Neuronal stem cell (in vitro differentiated cells): ENCODE results near the gene TMEM198.

Experiments used
- DNase-seq: peaks from one replicate; pipeline ENCODE4 v3.0.0-alpha.2; 2013; ENCODE audit warnings: low spot score
- H2AFZ ChIP-seq: one replicate; pipeline ENCODE4 v1.6.1; 2013; ENCODE audit warnings: mild to moderate bottlenecking, low read length, inconsistent platforms
- H2AK5ac ChIP-seq: 2 replicates; pipeline ENCODE4 v1.6.1; 2013; ENCODE audit warnings: low read depth, mild to moderate bottlenecking, inconsistent platforms, low read length, moderate library complexity, mixed read lengths
- H2BK120ac ChIP-seq: 2 replicates; pipeline ENCODE4 v1.6.1; 2013; ENCODE audit warnings: low read depth, mild to moderate bottlenecking, inconsistent platforms, low read length, moderate library complexity, mixed read lengths
- H2BK12ac ChIP-seq: one replicate; pipeline ENCODE4 v1.6.1; 2013; ENCODE audit warnings: low read length, inconsistent platforms
- H2BK15ac ChIP-seq: 2 replicates; pipeline ENCODE4 v1.6.1; 2013; ENCODE audit warnings: mild to moderate bottlenecking, low read length, inconsistent platforms, mixed read lengths
- H2BK5ac ChIP-seq: one replicate; pipeline ENCODE4 v1.6.1; 2013; ENCODE audit warnings: inconsistent platforms, mild to moderate bottlenecking, low read length, moderate library complexity
- H3K14ac ChIP-seq: one replicate; pipeline ENCODE4 v1.6.1; 2013; ENCODE audit warnings: low read length, inconsistent platforms
- H3K18ac ChIP-seq: 2 replicates; pipeline ENCODE4 v1.6.1; 2013; ENCODE audit warnings: low read length, inconsistent platforms
- H3K23ac ChIP-seq: 2 replicates; pipeline ENCODE4 v1.6.1; 2013; ENCODE audit warnings: low read depth, mild to moderate bottlenecking, mixed read lengths, low read length, inconsistent platforms; ENCODE audit not compliant: poor library complexity
- H3K27ac ChIP-seq: replicated peaks from 3 replicates; pipeline ENCODE4 v1.5.1; 2013; ENCODE audit warnings: low read length, inconsistent platforms
- H3K27me3 ChIP-seq, 3 experiments: 2 replicates each; pipeline ENCODE4 v1.6.1; 2013; ENCODE audit warnings: low read length in 3 of 3, mild to moderate bottlenecking in 2 of 3, inconsistent platforms in 1 of 3, low read depth in 1 of 3, mixed read lengths in 1 of 3, moderate library complexity in 1 of 3; ENCODE audit not compliant: control insufficient read depth in 3 of 3, insufficient read depth in 3 of 3
- H3K36me3 ChIP-seq, 2 donors: replicated peaks in 1 of 2; 2 replicates each; pipeline ENCODE4 v1.6.1; 2013; ENCODE audit warnings: low read length in 2 of 2; ENCODE audit not compliant: control insufficient read depth in 2 of 2, insufficient read depth in 2 of 2
- H3K4ac ChIP-seq: 2 replicates; pipeline ENCODE4 v1.6.1; 2013; ENCODE audit warnings: inconsistent platforms, mild to moderate bottlenecking, low read length, moderate library complexity
- H3K4me1 ChIP-seq, 2 donors: 1 replicate in 1 of 2; 2 replicates in 1 of 2; pipeline ENCODE4 v1.6.1; 2013; ENCODE audit warnings: low read length in 2 of 2, low read depth in 1 of 2; ENCODE audit not compliant: control insufficient read depth in 2 of 2, insufficient read depth in 1 of 2
- H3K4me2 ChIP-seq: one replicate; pipeline ENCODE4 v1.6.1; 2013; ENCODE audit warnings: mild to moderate bottlenecking, low read length, inconsistent platforms; ENCODE audit not compliant: insufficient read depth, poor library complexity, severe bottlenecking
- H3K4me3 ChIP-seq, 2 donors: 2 replicates each; pipeline ENCODE4 v1.5.1; 2013; ENCODE audit warnings: low read length in 2 of 2, mild to moderate bottlenecking in 2 of 2, inconsistent platforms in 1 of 2, moderate library complexity in 1 of 2
- H3K79me1 ChIP-seq: one replicate; pipeline ENCODE4 v1.6.1; 2013; ENCODE audit warnings: low read depth, mild to moderate bottlenecking, inconsistent platforms, low read length, moderate library complexity
- H3K9ac ChIP-seq: one replicate; pipeline ENCODE4 v1.6.1; 2013; ENCODE audit warnings: mild to moderate bottlenecking, low read depth, low read length, inconsistent platforms; ENCODE audit not compliant: poor library complexity
- H3K9me3 ChIP-seq, 2 donors: replicated peaks in 1 of 2; 2 replicates each; pipeline versions ENCODE3 to v1.6.1; 2013; ENCODE audit warnings: low read length in 2 of 2, mild to moderate bottlenecking in 2 of 2, inconsistent platforms in 1 of 2, low read depth in 1 of 2, mixed read lengths in 1 of 2, moderate library complexity in 1 of 2; ENCODE audit not compliant: control insufficient read depth in 2 of 2, insufficient read depth in 1 of 2
- H4K8ac ChIP-seq: one replicate; pipeline ENCODE4 v1.6.1; 2013; ENCODE audit warnings: low read depth, mild to moderate bottlenecking, inconsistent platforms, low read length, moderate library complexity
- H4K91ac ChIP-seq: one replicate; pipeline ENCODE4 v1.6.1; 2013; ENCODE audit warnings: low read length, low read depth, mild to moderate bottlenecking, inconsistent platforms; ENCODE audit not compliant: poor library complexity
- WGBS, 2 donors: extraction: QIAGEN DNeasy Blood & Tissue Kit; methylation state at CpG; one replicate each; pipeline ENCODE4 v1.1.7; 2013; ENCODE audit warnings: missing lambda C conversion rate in 2 of 2, mixed read lengths in 1 of 2; ENCODE audit not compliant: insufficient read length in 2 of 2, insufficient replicate concordance in 1 of 2; ENCODE audit errors: extremely low coverage in 2 of 2; 5-methylcytosine and 5-hydroxymethylcytosine counted together

Gene TMEM198

GRCh38 chr2:219517954-219518778, 25.7 kb upstream of the TMEM198 start:
- no peak overlapping the region for H3K4me3 ChIP-seq
- H2BK5ac ChIP-seq, result no peak overlapping the region
- H3K4me1 ChIP-seq, result peaks cover 28 to 30% of the 10 kb centered on the region in 2 donors
- H2BK15ac ChIP-seq, result no peak overlapping the region
- DNase-seq, result no peak
- H3K14ac ChIP-seq, result no peak overlapping the region
- no peak overlapping the region for H3K18ac ChIP-seq
- H4K91ac ChIP-seq, result no peak overlapping the region
- no peak overlapping the region for H2AFZ ChIP-seq
- peak overlapping the region; percentile 16 for H3K23ac ChIP-seq
- no CpG with 5 or more reads among the region's 10 CpGs for WGBS, 2 donors
- peaks cover under 1 to 81% (median 37%) of the 10 kb centered on the region in 3 experiments for H3K27me3 ChIP-seq
- no peak overlapping the region for H3K4ac ChIP-seq
- H3K9ac ChIP-seq, result no peak overlapping the region
- no peak overlapping the region for H3K4me2 ChIP-seq
- no peak overlapping the region for H4K8ac ChIP-seq
- H2BK12ac ChIP-seq, result no peak overlapping the region
- no peaks in the 10 kb centered on the region for H3K36me3 ChIP-seq
- no peaks in the 10 kb centered on the region for H3K9me3 ChIP-seq
- H3K27ac ChIP-seq, result no peak overlapping the region
- H3K79me1 ChIP-seq, result no peaks in the 10 kb centered on the region
- no peak overlapping the region for H2BK120ac ChIP-seq
- H2AK5ac ChIP-seq, result no peak overlapping the region

DNA sequence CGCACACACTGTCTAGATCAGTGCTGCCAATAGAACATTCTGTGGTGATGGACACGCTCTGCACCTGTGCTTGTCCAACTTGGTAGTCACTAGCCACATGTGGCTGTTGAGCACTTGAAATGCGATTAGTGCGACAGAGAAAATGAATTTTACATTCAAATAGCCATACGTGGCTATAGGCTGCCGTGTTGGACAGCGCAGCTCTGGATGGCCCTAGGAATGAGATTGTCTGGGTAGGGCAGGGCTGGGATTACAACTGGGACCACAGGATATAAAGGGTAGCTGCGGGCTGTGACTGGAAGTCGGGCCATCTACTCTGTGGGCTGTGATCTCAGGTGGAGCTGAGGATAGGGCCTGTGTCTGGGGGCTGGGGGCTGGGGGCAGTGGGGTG, 24.3 kb upstream of the TMEM198 start:
- Histone ChIP-seq H2BK5ac (no peak overlapping the region), H3K79me1 (no peaks in the 10 kb centered on the region), H3K4ac (no peak overlapping the region), H2BK120ac (no peak overlapping the region), H3K36me3 (no peaks in the 10 kb centered on the region), H3K4me1 (peaks cover 22% of the 10 kb centered on the region in 2 donors), H3K9me3 (no peaks in the 10 kb centered on the region), H2BK12ac (no peak overlapping the region), H3K27ac (no peak overlapping the region), H3K4me3 (no peak overlapping the region), H3K4me2 (no peak overlapping the region), H3K18ac (no peak overlapping the region), H2AK5ac (no peak overlapping the region), H3K9ac (peak overlapping the region; percentile 47), H4K8ac (no peak overlapping the region), H2BK15ac (no peak overlapping the region), H3K14ac (no peak overlapping the region), H3K27me3 (peaks cover 4 to 81% (median 37%) of the 10 kb centered on the region in 3 experiments), H3K23ac (no peak overlapping the region), H2AFZ (no peak overlapping the region), H4K91ac (no peak overlapping the region)
- DNase-seq, result no peak
- WGBS, 2 donors, result no CpG with 5 or more reads among the region's 9 CpGs

GRCh38 chr2:219520079-219520478, 23.7 kb upstream of the TMEM198 start:
- no peak for DNase-seq
- no peaks in the 10 kb centered on the region for H3K79me1 ChIP-seq
- no peak overlapping the region for H2BK15ac ChIP-seq
- H3K27me3 ChIP-seq, result peaks cover 4 to 81% (median 35%) of the 10 kb centered on the region in 3 experiments
- H3K14ac ChIP-seq, result no peak overlapping the region
- H4K8ac ChIP-seq, result no peak overlapping the region
- no peak overlapping the region for H3K4ac ChIP-seq
- no peak overlapping the region for H4K91ac ChIP-seq
- no peak overlapping the region for H3K27ac ChIP-seq
- H2BK12ac ChIP-seq, result no peak overlapping the region
- H3K23ac ChIP-seq, result no peak overlapping the region
- peaks cover 20 to 22% of the 10 kb centered on the region in 2 donors for H3K4me1 ChIP-seq
- H2BK5ac ChIP-seq, result no peak overlapping the region
- WGBS, 2 donors, result no CpG with 5 or more reads among the region's 8 CpGs
- H2AK5ac ChIP-seq, result peak overlapping the region; percentile 90
- H3K18ac ChIP-seq, result peak overlapping the region; percentile 20
- no peak overlapping the region for H3K9ac ChIP-seq
- H3K9me3 ChIP-seq, result no peaks in the 10 kb centered on the region
- H3K36me3 ChIP-seq, result no peaks in the 10 kb centered on the region
- H3K4me2 ChIP-seq, result no peak overlapping the region
- H2BK120ac ChIP-seq, result no peak overlapping the region
- H3K4me3 ChIP-seq, result no peak overlapping the region
- H2AFZ ChIP-seq, result no peak overlapping the region

DNA sequence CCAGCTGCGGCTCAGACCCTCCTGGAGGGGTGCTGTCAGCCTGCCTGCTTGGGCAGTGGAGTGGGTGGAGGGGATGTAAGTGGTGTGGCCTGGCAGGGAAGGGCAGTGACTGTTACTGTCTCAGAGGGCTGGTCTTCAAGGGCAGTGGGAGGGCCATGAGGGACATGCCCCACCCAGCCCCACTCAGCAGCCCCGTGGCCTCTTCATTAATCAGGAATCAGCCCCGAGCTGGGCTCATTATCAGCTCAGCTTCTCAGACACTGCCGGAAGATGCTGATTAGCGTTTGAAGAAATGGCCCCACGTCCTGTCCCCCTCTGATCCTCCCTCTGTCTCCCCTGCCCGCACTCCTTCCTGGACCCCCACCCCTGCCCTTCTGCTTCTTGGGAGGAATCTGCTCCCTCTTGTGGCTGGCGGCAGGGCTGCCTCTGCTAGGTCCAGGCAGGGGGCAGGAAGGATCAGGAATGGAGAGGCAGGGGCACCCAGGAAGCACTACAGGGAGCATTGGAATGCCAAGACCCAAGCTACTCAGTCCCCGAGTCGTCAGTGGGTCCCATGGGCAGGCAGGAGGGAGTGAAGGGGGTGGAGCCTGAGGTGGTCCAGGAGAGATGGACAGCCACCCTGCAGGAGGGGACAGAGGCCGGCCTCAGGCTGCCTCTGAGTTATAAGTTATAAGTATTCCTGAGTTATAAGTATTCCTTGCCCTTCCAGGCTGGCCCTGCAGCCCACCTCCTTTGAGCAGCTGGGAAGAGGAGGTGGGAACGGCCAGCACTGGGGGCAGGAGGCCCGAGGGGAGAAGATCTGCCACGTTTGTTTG, 22.6 kb upstream of the TMEM198 start:
- H3K4ac ChIP-seq, result no peak overlapping the region
- H2BK120ac ChIP-seq, result no peak overlapping the region
- peak overlapping the region; percentile 62 for H2AFZ ChIP-seq
- peak overlapping the region; percentile 20 for H2BK15ac ChIP-seq
- H3K14ac ChIP-seq, result peak overlapping the region; percentile 61
- no peak overlapping the region for H4K91ac ChIP-seq
- H3K27me3 ChIP-seq, result peaks cover 4 to 74% (median 30%) of the 10 kb centered on the region in 3 experiments
- whole genome bisulfite sequencing, 2 donors, result no CpG with 5 or more reads among the region's 14 CpGs
- no peak overlapping the region for H2BK12ac ChIP-seq
- H3K4me3 ChIP-seq, result no peak overlapping the region
- H3K18ac ChIP-seq, result peak overlapping the region; percentile 89
- H4K8ac ChIP-seq, result no peak overlapping the region
- peak overlapping the region; percentile 26 for H3K4me2 ChIP-seq
- H3K79me1 ChIP-seq, result no peaks in the 10 kb centered on the region
- no peak overlapping the region for H2BK5ac ChIP-seq
- no peak for DNase-seq
- H3K9ac ChIP-seq, result peak overlapping the region; percentile 57
- no peaks in the 10 kb centered on the region for H3K9me3 ChIP-seq
- no peaks in the 10 kb centered on the region for H3K36me3 ChIP-seq
- peaks cover 32% of the 10 kb centered on the region in 2 donors for H3K4me1 ChIP-seq
- peak overlapping the region; percentile 72 for H2AK5ac ChIP-seq
- no peak overlapping the region for H3K27ac ChIP-seq
- H3K23ac ChIP-seq, result no peak overlapping the region
